ENCODE results near the gene ALK. TPM values are rescaled to one million over a fixed set of nuclear protein-coding genes. Genes with fewer than 3 reads are reported as not detected.

The ALK gene
- total RNA-seq, 4 donors from 2014 or later = 0.32 to 0.42 TPM; not detected in 2

DNA sequence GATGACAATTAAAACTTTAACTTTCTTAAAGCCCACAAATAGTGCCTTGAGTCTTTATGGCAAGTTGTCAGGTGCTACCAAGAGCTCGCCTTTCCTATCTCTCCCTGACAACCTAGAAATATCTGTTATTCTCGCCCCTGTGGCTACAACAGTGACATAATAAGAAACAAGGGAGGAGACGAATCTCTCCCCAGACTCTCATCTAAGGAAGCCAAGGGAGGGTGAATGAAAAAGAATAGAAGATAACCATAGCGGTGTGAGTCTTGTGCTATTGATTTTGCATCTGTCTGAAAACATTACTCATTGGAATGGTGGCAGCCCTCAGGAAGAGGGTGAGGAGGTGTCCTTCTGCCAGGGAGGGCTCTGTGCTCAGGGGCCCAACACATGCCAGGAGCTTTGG lies 114.3 kb downstream of the ALK start:
- WGBS = 61% methylated on average over 4 of the region's 4 CpGs
- H3K4me3 ChIP-seq = no peak overlapping the region
- H3K9me3 ChIP-seq = no peaks in the 10 kb centered on the region
- no peaks in the 10 kb centered on the region for H3K4me1 ChIP-seq
- TF ChIP-seq POLR2A (IDR thresholded peaks at IDR 0.05) = no peak
- TF ChIP-seq, protein P1, sequence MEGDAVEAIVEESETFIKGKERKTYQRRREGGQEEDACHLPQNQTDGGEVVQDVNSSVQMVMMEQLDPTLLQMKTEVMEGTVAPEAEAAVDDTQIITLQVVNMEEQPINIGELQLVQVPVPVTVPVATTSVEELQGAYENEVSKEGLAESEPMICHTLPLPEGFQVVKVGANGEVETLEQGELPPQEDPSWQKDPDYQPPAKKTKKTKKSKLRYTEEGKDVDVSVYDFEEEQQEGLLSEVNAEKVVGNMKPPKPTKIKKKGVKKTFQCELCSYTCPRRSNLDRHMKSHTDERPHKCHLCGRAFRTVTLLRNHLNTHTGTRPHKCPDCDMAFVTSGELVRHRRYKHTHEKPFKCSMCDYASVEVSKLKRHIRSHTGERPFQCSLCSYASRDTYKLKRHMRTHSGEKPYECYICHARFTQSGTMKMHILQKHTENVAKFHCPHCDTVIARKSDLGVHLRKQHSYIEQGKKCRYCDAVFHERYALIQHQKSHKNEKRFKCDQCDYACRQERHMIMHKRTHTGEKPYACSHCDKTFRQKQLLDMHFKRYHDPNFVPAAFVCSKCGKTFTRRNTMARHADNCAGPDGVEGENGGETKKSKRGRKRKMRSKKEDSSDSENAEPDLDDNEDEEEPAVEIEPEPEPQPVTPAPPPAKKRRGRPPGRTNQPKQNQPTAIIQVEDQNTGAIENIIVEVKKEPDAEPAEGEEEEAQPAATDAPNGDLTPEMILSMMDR (IDR thresholded peaks at IDR 0.05) = no peak
- TF ChIP-seq POLR2AphosphoS5 (IDR thresholded peaks at IDR 0.05) = no peak
- H3K27me3 ChIP-seq = no peaks in the 10 kb centered on the region
- no peak for DNase-seq (ENCODE audit: low spot score in 2 of 2)
- no peak overlapping the region for H3K27ac ChIP-seq
- no peaks in the 10 kb centered on the region for H3K36me3 ChIP-seq

DNA sequence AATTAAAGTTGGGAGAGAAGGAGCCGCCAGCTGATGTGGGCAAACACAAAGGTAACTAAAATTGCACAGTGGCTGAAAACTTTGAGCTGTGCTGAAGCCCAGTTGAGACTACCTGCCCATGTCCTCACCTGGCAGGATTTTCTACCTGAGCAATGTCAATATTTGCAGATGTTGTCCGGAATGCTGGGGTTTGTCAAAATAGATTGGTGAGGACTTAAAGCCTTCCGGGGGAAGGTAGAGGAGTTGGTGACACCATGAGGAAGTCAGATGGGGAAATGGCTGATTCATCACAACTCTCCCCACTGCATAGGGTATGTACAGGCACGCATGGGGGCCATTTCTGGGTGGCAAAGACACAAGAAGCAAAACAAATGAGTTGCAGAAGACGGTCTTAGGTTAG lies 114.9 kb downstream of the ALK start:
- Histone ChIP-seq H3K36me3 (no peaks in the 10 kb centered on the region), H3K27ac (no peak overlapping the region), H3K27me3 (no peaks in the 10 kb centered on the region), H3K4me3 (no peak overlapping the region), H3K9me3 (no peaks in the 10 kb centered on the region), H3K4me1 (no peaks in the 10 kb centered on the region)
- no peak for DNase-seq (ENCODE audit: low spot score in 2 of 2)
- TF ChIP-seq, protein P1 (IDR thresholded peaks at IDR 0.05) = no peak
- TF ChIP-seq EP300 (IDR thresholded peaks at IDR 0.05) = no peak
- TF ChIP-seq POLR2AphosphoS5 (IDR thresholded peaks at IDR 0.05) = no peak
- TF ChIP-seq POLR2A (IDR thresholded peaks at IDR 0.05) = no peak
- WGBS = 81% methylated on average over 5 of the region's 5 CpGs

DNA sequence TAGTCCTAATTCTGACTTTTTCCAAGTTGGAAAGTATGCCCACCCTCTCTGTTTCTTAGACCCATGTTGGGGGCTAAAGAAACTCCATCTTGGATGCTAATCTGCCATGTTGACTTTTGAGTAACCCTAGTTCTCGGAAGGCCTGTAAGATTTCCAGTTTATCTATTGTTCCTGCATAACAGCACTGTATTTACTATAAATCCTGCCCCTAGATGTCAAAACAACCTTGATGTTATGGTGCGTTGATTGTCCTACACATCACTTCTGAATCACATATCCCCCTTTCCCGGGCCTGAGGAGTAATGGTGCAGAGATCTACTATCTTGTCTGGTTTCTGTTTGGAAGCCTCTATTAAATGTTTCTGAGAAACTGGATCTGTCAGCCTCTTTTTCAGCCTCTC lies 116.7 kb downstream of the ALK start:
- Histone ChIP-seq H3K36me3 (no peaks in the 10 kb centered on the region), H3K4me1 (no peaks in the 10 kb centered on the region), H3K27ac (no peak overlapping the region), H3K27me3 (peaks cover 12% of the 10 kb centered on the region), H3K4me3 (no peak overlapping the region), H3K9me3 (no peaks in the 10 kb centered on the region)
- DNase-seq (ENCODE audit: low spot score in 2 of 2) = no peak
- WGBS = 89% methylated on average over 3 of the region's 3 CpGs
- TF ChIP-seq, protein P1 (IDR thresholded peaks at IDR 0.05) = no peak
- TF ChIP-seq EP300 (IDR thresholded peaks at IDR 0.05) = no peak
- no peak for TF ChIP-seq POLR2AphosphoS5 (IDR thresholded peaks at IDR 0.05)
- TF ChIP-seq POLR2A (IDR thresholded peaks at IDR 0.05) = no peak

DNA sequence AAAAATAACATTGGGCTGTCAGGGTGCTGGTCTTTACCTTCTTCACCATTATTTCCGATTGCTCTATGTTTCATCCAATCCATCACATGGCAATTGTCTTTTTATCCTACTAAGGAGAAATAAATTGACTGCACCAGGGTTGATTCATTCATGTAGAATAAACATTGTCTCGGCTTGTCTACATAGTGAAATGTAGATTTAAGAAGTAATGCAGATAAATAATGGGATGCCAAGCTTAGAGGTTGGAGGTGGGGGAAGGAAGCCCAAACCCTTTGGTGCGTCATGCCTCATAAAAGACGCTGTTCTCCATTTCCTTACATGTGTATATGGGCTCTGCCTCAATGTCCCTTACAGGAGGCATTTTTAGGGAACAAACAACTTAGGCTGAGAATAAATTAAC lies 117.8 kb downstream of the ALK start:
- no peak for TF ChIP-seq POLR2A (IDR thresholded peaks at IDR 0.05)
- no peak for TF ChIP-seq POLR2AphosphoS5 (IDR thresholded peaks at IDR 0.05)
- TF ChIP-seq, protein P1 (IDR thresholded peaks at IDR 0.05) = no peak
- TF ChIP-seq EP300 (IDR thresholded peaks at IDR 0.05) = no peak
- Histone ChIP-seq H3K4me1 (no peaks in the 10 kb centered on the region), H3K27me3 (peaks cover 12% of the 10 kb centered on the region), H3K9me3 (no peaks in the 10 kb centered on the region), H3K36me3 (no peaks in the 10 kb centered on the region), H3K4me3 (no peak overlapping the region), H3K27ac (no peak overlapping the region)
- no peak for DNase-seq (ENCODE audit: low spot score in 2 of 2)
- WGBS = 70% methylated on average over 4 of the region's 4 CpGs

DNA sequence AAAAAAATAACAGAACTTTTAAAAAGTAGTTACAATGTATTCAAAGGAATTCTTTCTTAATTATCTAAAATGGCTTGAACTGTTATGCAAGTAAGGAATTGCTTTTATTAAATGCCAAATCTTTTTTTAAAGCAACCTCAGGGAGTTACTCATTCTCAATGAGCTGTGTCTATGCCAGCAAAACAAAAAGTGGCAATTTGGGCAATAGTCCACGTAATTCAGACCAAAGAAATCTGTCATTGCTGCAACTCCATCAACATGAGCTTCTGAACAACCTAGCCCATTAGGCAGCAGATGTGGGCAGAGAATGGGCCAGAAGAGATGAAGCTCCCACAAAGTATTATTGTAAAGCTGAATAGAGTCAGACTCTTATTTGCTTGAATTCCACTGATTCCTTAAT lies 118.4 kb downstream of the ALK start:
- WGBS = 8% methylated on average over 1 of the region's 1 CpG
- H3K27ac ChIP-seq = no peak overlapping the region
- no peak for TF ChIP-seq POLR2AphosphoS5 (IDR thresholded peaks at IDR 0.05)
- no peak for TF ChIP-seq EP300 (IDR thresholded peaks at IDR 0.05)
- TF ChIP-seq POLR2A (IDR thresholded peaks at IDR 0.05) = no peak
- TF ChIP-seq, protein P1 (IDR thresholded peaks at IDR 0.05) = no peak
- no peaks in the 10 kb centered on the region for H3K9me3 ChIP-seq
- no peak overlapping the region for H3K4me3 ChIP-seq
- peaks cover 12% of the 10 kb centered on the region for H3K27me3 ChIP-seq
- H3K4me1 ChIP-seq = no peaks in the 10 kb centered on the region
- H3K36me3 ChIP-seq = no peaks in the 10 kb centered on the region
- DNase-seq (ENCODE audit: low spot score in 2 of 2) = no peak
